Fibroblast of the conjunctiva (primary cell): ENCODE results near the gene CBR1.
"Not testable (repeated sequence)": the region's sequence is repeated elsewhere in the genome, so short reads cannot be mapped to it uniquely, and the experiment has no call there.

ENCODE experiments used
- DNase-seq: peaks from one replicate; pipeline ENCODE4 v3.0.0-alpha.2; 2010; ENCODE audit warnings: low read depth

The CBR1 gene

DNA sequence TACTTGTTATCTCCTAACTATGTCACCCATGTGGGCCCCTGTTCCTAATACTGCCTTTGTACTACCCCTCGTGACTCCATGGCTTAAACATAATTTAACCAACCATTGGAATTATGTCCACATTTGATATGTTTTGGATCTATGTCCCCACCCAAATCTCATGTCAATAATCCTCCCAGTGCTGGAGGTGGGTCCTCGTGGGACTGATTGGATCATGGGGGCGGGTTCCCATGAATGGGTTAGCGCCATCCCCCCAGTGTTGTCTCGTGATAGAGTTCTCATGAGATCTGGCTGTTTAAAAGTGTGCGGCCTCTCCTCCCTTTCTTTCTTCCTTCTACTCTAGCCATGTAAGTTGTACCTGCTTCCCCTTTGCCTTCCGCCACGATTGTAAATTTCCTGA is 9.8 kb downstream of the CBR1 start:
- no peak for DNase-seq

DNA sequence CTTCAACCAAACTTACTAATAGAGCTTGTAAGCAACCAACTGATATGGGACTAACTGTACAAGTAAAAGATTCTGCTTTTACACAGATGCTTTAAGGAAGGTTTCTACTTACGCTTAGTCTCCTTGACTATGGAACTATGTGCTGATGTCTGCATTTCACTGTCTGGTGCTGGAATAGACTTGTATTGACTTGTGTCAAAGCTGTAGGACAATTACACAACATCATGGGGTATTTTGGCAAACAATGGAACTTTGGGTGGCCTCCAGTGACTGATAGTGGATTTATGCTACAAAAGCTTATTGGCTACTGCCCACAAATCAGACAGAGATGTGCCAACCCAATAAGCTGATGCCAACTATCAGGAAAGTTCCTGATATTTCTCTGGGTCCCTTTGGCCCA is 10.6 kb downstream of the CBR1 start:
- no peak for DNase-seq

DNA sequence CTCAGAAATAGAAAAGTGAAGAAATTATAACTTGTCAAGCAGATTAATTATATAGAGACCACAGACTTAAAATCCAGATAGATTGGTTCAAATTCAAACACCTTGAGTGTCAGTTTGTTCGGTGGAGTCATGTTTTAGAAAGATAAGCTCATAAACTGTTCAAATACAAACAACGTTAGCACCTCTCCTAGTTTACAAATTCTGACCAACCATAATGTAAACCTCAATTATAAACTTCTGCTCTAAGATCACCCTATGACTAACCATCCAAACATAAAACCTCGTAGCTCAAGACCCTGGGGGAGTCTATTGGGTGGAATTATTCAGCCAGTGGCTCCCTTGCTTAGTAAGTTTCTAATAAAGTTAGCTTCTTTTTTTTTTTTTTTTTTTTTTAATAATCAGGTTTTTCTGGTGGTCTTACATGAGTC is 12.4 kb downstream of the CBR1 start:
- DNase-seq = no peak

DNA sequence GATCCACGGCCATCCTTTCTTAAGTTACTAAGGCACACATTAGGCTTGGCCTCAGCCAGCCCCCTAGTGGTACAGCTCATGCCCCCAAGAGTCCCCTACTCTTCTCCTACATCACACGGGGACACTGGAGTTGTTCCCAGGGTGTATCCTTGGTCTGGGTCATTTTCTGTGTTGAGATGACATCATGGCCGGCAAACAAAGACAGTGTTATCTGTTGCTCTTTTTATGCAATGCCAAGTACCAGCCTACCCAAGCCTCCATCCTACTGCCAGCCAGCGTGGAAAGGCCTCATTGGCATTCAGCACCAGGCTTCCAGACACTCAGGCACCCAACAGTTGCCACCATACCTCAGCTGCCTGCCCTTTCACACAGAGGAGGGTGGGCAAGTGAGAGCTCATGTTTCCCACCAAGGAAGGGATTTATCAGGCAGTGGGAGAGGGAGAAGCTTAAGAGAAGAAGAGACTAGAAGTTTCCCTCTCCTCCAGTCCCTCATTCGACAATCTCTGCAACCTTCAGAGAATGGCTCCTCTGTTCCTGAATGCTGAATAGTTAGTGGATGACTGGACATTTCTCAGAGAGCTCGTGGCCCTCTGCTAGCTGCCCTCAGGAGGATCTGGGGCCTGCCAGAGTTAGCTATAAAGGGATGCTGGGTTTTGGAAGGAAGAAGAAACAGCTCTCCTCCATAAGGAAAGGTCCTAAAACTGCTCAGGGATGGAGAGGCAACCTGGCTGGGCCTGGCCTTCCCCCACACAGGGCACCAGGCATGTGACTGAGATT is 17.7 kb downstream of the CBR1 start:
- DNase-seq = no peak

DNA sequence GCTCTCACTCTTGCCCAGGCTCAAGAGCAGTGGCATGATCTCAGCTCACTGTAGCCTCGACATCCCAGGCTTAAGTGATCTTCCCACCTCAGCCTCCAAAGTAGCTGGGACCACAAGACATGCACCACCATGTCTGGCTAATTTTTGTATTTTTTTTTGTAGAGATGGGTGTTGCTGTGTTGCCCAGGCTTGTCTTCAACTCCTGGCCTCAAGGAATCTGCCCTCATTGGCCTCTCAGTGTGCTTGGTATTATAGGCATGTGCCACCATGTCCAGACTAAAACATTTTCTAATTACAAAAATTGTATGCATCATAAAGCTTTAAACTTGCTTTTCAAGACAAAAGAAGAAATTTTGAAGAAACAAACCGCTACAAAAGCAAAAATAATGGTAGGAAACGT is 20.1 kb downstream of the CBR1 start:
- no peak for DNase-seq

GRCh38 chr21:36092681-36093080 is 22.9 kb downstream of the CBR1 start:
- no peak for DNase-seq

DNA sequence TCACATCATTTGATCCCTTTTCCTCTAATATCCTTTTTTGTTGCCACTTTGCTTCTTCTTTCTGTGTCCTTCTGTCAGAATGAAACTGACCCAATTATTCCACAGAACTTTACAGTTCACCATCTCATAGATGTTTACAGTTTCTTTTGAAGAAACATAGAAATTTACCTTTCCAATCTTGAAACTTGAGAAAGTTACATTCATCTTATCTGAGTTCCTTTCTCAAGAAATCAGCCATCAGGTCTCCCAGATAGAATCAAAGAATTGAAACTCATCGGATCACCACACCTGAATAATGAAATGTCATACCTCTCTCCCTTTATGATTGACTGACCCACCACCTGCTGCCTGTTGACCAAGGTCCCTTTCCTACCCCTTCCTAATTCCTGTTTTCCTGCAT is 23.7 kb downstream of the CBR1 start:
- no peak for DNase-seq

GRCh38 chr21:36096398-36097290 is 26.8 kb downstream of the CBR1 start:
- DNase-seq = no peak

- no peak for DNase-seq
Measured at GRCh38 chr21:36097427-36098181, 27.8 kb downstream of the CBR1 start.

DNA sequence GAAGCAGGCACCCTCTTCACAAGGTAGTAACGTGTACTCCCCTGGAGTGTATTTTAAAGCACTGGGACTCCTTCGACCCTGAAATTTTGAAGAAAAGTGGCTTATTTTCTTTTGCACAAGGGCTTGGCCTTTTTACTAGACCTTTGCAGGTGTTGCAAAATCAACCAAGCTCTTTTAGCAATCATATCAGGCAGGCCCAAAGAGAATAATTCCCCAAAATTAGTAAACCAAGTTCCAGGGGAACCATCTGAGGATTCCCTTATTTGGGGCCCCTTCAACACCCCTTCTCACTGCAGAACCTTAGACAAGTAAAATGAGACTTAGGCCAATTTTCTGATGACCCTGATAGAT is 28.3 kb downstream of the CBR1 start:
- DNase-seq = no peak

DNA sequence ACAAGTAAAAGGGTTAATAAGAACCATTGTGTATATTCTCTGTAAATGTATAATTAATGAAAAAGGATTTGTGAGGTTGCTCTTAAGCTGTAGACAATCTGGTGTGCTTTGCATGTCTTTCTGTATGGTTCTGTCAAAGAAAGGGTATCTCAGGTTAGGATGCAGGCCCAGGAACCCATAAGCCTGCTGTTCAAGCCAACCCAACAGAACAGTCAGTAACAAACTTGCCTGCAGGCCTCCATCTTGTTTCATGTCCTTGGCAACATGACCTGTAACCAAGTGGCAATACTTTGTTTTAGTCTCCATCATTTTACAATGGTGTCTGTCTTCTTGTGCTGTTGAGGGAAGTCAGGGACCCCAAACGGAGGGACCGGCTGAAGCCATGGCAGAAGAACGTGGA is 29.2 kb downstream of the CBR1 start:
- no peak for DNase-seq

DNA sequence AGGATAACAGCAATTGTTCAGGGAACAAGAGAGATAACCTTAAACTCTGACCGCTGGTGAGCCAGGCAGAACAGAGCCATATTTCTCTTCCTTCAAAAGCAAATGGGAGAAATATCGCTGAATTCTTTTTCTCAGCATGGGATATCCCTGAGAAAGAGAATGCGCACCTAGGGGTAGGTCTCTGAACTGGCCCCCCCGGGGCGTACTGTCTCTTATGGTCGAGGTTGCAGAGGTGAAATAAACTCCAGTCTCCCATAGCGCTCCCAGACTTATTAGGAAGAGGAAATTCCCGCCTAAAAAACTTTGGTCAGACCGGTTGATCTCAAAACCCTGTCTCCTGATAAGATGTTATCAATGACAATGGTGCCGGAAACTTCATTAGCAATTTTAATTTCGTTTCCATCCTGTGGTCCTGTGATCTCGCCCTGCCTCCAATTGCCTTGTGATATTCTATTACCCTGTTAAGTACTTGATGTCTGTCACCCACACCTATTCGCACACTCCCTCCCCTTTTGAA is 29.9 kb downstream of the CBR1 start:
- DNase-seq = not testable (repeated sequence)

DNA sequence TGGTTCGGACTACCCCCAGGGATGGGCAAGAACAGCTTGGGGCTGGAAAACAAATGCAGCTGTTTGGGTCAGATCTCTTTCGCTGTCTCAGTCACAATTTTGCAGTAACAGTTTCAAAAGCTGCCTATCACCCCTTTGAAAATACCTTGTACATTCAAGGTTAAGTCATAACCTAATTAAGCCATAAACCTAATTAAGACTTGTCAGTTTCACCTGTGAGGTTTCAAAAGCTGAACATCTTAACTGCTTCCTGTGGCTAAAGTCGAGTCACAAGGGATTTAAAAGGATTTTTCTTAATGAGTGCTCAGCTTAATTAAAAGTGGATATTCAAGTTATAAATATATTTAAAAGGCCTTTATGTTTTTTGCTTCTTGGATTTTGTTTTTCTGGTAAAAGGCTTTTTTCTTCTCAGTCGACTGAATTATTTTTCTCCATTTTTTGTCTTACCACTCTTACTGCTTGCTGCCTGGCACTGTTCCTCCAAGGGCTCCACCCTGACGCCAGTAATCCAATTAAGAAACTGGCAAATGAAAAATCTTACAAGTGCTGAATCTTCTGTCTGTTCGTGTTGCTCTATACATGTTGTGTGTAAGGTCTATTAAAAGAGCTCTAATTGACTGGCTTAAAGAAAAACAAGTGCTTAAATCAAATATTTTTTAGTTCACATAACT is 31.3 kb downstream of the CBR1 start:
- DNase-seq = no peak

DNA sequence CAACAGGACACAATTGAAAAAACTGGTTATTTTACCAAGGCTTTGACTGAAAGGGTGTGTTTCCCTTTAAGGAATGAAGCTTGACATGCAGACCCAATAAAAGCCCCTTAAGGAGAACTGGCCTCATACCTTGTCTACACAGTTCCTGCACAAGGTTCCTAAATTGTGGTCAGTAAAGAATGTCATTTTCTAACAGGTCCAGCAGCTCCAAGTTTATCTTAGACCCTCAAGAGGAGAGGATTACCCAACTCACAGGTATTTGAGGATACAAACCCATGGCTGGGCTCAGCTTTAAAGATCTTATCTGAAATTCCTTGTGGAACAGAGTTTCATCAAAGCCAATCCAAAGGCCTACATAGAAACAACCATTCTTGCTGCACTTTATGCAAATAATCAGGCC is 33.6 kb downstream of the CBR1 start:
- no peak for DNase-seq

DNA sequence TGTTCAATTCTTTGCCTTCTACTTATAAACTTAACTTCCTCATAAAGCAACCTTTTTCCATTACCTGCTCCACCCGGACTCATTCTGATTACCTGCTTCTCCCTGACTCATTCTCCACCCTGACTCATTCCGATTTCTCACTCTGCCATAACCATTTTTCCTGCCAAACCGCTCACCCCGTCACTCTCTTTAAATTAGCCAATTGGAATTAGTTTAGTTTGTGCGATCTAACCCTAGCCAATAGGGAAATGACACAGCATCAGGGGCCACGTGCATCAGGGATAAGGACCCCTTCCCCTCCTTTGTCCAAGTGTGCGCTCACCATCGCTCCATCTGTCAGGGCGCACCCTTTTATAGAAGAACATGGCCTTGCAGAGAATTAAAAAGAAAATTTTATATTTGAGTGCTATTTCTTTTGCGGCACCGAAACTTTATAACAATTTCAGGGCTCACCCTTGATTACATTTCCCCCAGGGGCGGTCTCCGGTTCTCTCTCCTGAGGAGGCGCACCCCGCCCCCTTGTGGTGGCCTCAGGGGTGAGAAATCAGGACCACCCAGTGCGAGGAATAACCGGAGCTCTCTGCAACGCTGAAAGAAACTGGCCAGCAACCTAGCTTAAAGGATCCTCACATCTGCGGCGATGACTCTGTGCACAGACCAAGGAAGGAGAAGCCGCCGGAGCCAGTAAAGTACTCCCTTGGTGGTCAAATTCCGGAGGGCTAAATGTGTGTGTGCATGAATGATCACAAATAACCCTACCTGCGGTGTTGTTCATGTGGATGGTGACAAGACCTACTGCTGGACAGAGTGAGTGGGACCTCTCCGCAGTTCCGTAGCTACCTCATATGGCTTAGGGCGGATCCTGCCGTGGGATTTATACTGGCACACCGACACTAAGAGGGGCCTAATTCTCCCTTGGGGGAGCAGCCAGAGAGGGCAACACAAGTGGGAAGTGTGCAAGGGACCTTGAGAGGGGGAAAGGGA is 34.8 kb downstream of the CBR1 start:
- no peak for DNase-seq

GRCh38 chr21:36105327-36105842 is 35.6 kb downstream of the CBR1 start:
- no peak for DNase-seq

- DNase-seq = no peak
Measured at GRCh38 chr21:36109868-36110267, 40.0 kb downstream of the CBR1 start.

DNA sequence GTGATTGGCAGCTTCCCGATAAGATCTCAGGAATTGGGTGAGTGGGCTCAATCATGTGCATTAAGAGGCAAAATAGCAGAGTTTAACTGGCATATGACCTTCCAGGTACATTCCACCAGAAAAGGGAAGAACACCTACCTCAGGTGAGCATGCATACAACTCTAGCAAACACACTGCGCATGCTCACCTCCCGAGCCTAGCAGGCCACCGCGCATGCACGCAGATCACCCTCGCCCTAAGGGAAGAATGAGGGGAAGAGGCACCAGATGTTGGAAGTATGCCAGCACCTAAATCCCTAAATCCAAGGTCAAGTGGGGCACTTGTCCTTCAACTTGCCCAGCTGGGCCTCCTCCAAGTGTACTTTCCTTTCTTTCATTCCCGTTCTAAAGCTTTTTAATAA is 41.4 kb downstream of the CBR1 start:
- DNase-seq = no peak

DNA sequence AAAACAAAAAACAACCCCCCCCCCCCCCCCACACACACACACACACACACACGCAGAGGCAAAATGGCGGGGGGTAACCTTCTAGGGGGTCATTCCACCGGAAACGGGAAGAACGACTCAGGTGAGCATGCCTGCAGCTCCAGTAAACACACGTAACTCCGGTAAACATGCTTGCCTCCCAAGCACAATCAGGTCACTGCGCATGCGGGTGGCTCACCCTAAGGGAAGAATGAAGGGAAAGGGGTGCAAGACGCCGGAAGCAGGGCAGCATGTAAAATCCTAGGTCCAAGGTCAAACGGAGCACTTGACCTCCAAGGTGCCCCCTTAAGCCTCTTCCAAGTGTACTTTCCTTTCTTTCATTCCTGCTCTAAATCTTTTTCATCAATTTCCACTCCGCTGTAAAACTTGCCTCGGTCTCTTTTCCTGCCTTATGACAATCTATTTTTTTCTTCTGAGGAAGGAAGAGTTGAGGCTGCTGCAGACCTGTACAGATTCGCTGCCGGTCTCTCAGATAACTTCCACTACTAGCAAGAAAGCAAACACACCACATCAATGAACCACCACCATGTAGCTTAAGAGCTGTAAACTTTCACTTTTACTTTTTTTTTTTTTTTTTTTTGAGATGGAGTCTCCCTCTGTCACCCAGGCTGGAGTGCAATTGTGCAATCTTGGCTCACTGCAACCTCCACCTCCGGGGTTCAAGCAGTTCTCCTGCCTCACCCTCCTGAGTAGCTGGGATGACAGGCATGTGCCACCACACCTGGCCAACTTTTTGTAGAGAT is 44.0 kb downstream of the CBR1 start:
- DNase-seq = no peak
